Brain microvascular endothelial cell (primary cell): ENCODE measurements around the gene MAGI3.
"Not testable (repeated sequence)": the region's sequence is repeated elsewhere in the genome, so short reads cannot be mapped to it uniquely, and the experiment has no call there.

Source experiments
- DNase-seq: peaks from one replicate; pipeline ENCODE4 v3.0.0-alpha.2; 2020
- H3K27ac ChIP-seq: fragments of 250-450 bp; sonication (Bioruptor Pico); 2 replicates; pipeline ENCODE4 v1.5.1; 2020; ENCODE audit warnings: mild to moderate bottlenecking, moderate library complexity
- H3K27me3 ChIP-seq: fragments of 250-450 bp; sonication (Bioruptor Pico); replicated peaks from 2 replicates; pipeline ENCODE4 v1.5.1; 2020; ENCODE audit warnings: mild to moderate bottlenecking
- H3K36me3 ChIP-seq: fragments of 250-450 bp; sonication (Bioruptor Pico); replicated peaks from 2 replicates; pipeline ENCODE4 v1.5.1; 2020; ENCODE audit warnings: mild to moderate bottlenecking
- H3K4me3 ChIP-seq: 2 replicates; pipeline ENCODE4 v1.5.1; 2011; ENCODE audit warnings: low read depth, mild to moderate bottlenecking, control low read depth, low read length, moderate library complexity
- CTCF ChIP-seq: IDR thresholded peaks from 2 replicates; pipeline ENCODE4 v1.5.1; 2011; ENCODE audit warnings: low read depth, mild to moderate bottlenecking, moderate library complexity, low read length, control low read depth, inconsistent platforms; ENCODE audit errors: missing control alignments
- in situ Hi-C: cut with HindIII; loops from 2 replicates; pipeline ENCODE4 v1.10.0; 2017; ENCODE audit warnings: low sequenced_read_pairs, low pct_ligation_motif_present

MAGI3 gene

GRCh38 chr1:113587475-113587874 is 197.2 kb downstream of the MAGI3 start:
- no peaks in the 10 kb centered on the region for H3K27me3 ChIP-seq
- in situ Hi-C loops, result no loop called here
- H3K36me3 ChIP-seq, result no peaks in the 10 kb centered on the region
- no peak for DNase-seq
- H3K4me3 ChIP-seq, result no peak overlapping the region
- no peak for TF ChIP-seq CTCF
- H3K27ac ChIP-seq, result no peak overlapping the region

GRCh38 chr1:113592230-113592629 is 201.9 kb downstream of the MAGI3 start:
- Histone ChIP-seq H3K36me3 (no peaks in the 10 kb centered on the region), H3K27me3 (no peaks in the 10 kb centered on the region), H3K27ac (no peak overlapping the region), H3K4me3 (no peak overlapping the region)
- TF ChIP-seq CTCF, result no peak
- DNase-seq, result no peak
- in situ Hi-C loops, result no loop called here

GRCh38 chr1:113593550-113594297 is 203.4 kb downstream of the MAGI3 start:
- Histone ChIP-seq H3K4me3 (no peak overlapping the region), H3K27ac (no peak overlapping the region), H3K27me3 (no peaks in the 10 kb centered on the region), H3K36me3 (no peaks in the 10 kb centered on the region)
- in situ Hi-C loops, result no loop called here
- no peak for DNase-seq
- TF ChIP-seq CTCF, result no peak

- H3K27me3 ChIP-seq, in situ Hi-C loops, DNase-seq, H3K4me3 ChIP-seq, H3K27ac ChIP-seq, H3K36me3 ChIP-seq: not testable (repeated sequence)
Measured at GRCh38 chr1:113604466-113604865, 214.2 kb downstream of the MAGI3 start.

- TF ChIP-seq CTCF, result no peak
Measured at GRCh38 chr1:113605146-113605545, 214.8 kb downstream of the MAGI3 start.

GRCh38 chr1:113608399-113608798 is 218.1 kb downstream of the MAGI3 start:
- H3K27ac ChIP-seq, result no peak overlapping the region
- no peaks in the 10 kb centered on the region for H3K36me3 ChIP-seq
- H3K27me3 ChIP-seq, result no peaks in the 10 kb centered on the region
- no peak for TF ChIP-seq CTCF
- no peak overlapping the region for H3K4me3 ChIP-seq
- no peak for DNase-seq
- in situ Hi-C loops, result no loop called here

More at GRCh38 chr1:113605146-113605545, 214.8 kb downstream of the MAGI3 start:
- no peak for DNase-seq
- Histone ChIP-seq H3K27me3 (no peaks in the 10 kb centered on the region), H3K27ac (no peak overlapping the region), H3K36me3 (no peaks in the 10 kb centered on the region), H3K4me3 (no peak overlapping the region)
- in situ Hi-C loops, result no loop called here
